Measurements from ENCODE around the gene ANKRD62.
A peak's percentile ranks its signal among the peaks of the same experiment; 100 is the strongest.
"Not testable (repeated sequence)": the region's sequence is repeated elsewhere in the genome, so short reads cannot be mapped to it uniquely, and the experiment has no call there.

The ANKRD62 gene

GRCh38 chr18:12109836-12110235, 16.2 kb downstream of the ANKRD62 start:
- H3K9ac ChIP-seq: no peak overlapping the region
- peaks cover 0 to 16% (median 0%) of the 10 kb centered on the region in 10 experiments; a peak in 5 of 20 replicates for H3K4me1 ChIP-seq
- H3K27ac ChIP-seq: no peak overlapping the region
- no peak for TF ChIP-seq Cebpa-rat (IDR thresholded peaks at IDR 0.05)
- H4K20me1 ChIP-seq: no peaks in the 10 kb centered on the region
- peaks cover 3 to 25% (median 7%) of the 10 kb centered on the region in 11 experiments; a peak in 14 of 22 replicates for H3K9me3 ChIP-seq (replicated peaks in 1 of 11)
- H3K27me3 ChIP-seq: no peaks in the 10 kb centered on the region
- no peak overlapping the region for H3K4me3 ChIP-seq
- no peaks in the 10 kb centered on the region for H3K36me3 ChIP-seq
- H3K4me2 ChIP-seq: no peak overlapping the region

- no peaks in the 10 kb centered on the region for H3K36me3 ChIP-seq
- H3K4me3 ChIP-seq: no peak overlapping the region
- peak in 2 of 11 experiments; percentile 21 to 64; a peak in 2 of 22 replicates for TF ChIP-seq Cebpa-rat (IDR thresholded peaks at IDR 0.05)
- H3K4me2 ChIP-seq: no peak overlapping the region
- H3K27me3 ChIP-seq: no peaks in the 10 kb centered on the region
- H3K9me3 ChIP-seq (replicated peaks in 1 of 11): peaks cover 0 to 13% (median 2%) of the 10 kb centered on the region in 11 experiments; a peak in 13 of 22 replicates
- H3K9ac ChIP-seq: no peak overlapping the region
- H4K20me1 ChIP-seq: no peaks in the 10 kb centered on the region
- H3K27ac ChIP-seq: no peak overlapping the region
- no peaks in the 10 kb centered on the region for H3K4me1 ChIP-seq
Measured at GRCh38 chr18:12113999-12114646, 20.5 kb downstream of the ANKRD62 start.

GRCh38 chr18:12119358-12119757, 25.7 kb downstream of the ANKRD62 start:
- Histone ChIP-seq H3K27ac (no peak overlapping the region), H3K9me3 (replicated peaks in 1 of 11) (no peaks in the 10 kb centered on the region), H4K20me1 (no peaks in the 10 kb centered on the region), H3K36me3 (no peaks in the 10 kb centered on the region), H3K9ac (no peak overlapping the region), H3K27me3 (no peaks in the 10 kb centered on the region), H3K4me3 (no peak overlapping the region), H3K4me1 (peaks cover 0 to 3% (median 0%) of the 10 kb centered on the region in 10 experiments; a peak in 1 of 20 replicates), H3K4me2 (no peak overlapping the region)
- no peak for TF ChIP-seq Cebpa-rat (IDR thresholded peaks at IDR 0.05)

- no peak overlapping the region for H3K4me3 ChIP-seq
- H3K9ac ChIP-seq: no peak overlapping the region
- H3K4me1 ChIP-seq: peaks cover 0 to 3% (median 0%) of the 10 kb centered on the region in 10 experiments; a peak in 1 of 20 replicates
- H3K9me3 ChIP-seq (replicated peaks in 1 of 11): no peaks in the 10 kb centered on the region
- H3K27me3 ChIP-seq: no peaks in the 10 kb centered on the region
- H4K20me1 ChIP-seq: no peaks in the 10 kb centered on the region
- H3K27ac ChIP-seq: no peak overlapping the region
- no peaks in the 10 kb centered on the region for H3K36me3 ChIP-seq
- no peak for TF ChIP-seq Cebpa-rat (IDR thresholded peaks at IDR 0.05)
- H3K4me2 ChIP-seq: no peak overlapping the region
Measured at GRCh38 chr18:12121175-12122042, 27.8 kb downstream of the ANKRD62 start.

GRCh38 chr18:12122043-12122389, 28.4 kb downstream of the ANKRD62 start:
- H3K27ac ChIP-seq; H3K9ac ChIP-seq; H3K27me3 ChIP-seq; H4K20me1 ChIP-seq; H3K4me1 ChIP-seq; H3K4me3 ChIP-seq; H3K4me2 ChIP-seq; H3K36me3 ChIP-seq; H3K9me3 ChIP-seq (replicated peaks in 1 of 11): not testable (repeated sequence)

GRCh38 chr18:12127647-12128046, 34.0 kb downstream of the ANKRD62 start:
- H3K27me3 ChIP-seq; H4K20me1 ChIP-seq; H3K4me2 ChIP-seq; H3K4me3 ChIP-seq; H3K36me3 ChIP-seq; H3K27ac ChIP-seq; H3K9me3 ChIP-seq (replicated peaks in 1 of 11); H3K9ac ChIP-seq; H3K4me1 ChIP-seq: not testable (repeated sequence)

GRCh38 chr18:12138831-12139230, 45.2 kb downstream of the ANKRD62 start:
- H3K4me3 ChIP-seq, H3K27me3 ChIP-seq, H3K36me3 ChIP-seq, H3K4me2 ChIP-seq, H3K4me1 ChIP-seq, H3K9ac ChIP-seq, H4K20me1 ChIP-seq, H3K27ac ChIP-seq: not testable (repeated sequence)
- peaks cover 10 to 25% (median 12%) of the 10 kb centered on the region in 11 experiments for H3K9me3 ChIP-seq (replicated peaks in 1 of 11)

- not testable (repeated sequence) for H3K4me2 ChIP-seq, H3K27me3 ChIP-seq, H3K36me3 ChIP-seq, H3K27ac ChIP-seq, H3K4me3 ChIP-seq, H4K20me1 ChIP-seq, H3K4me1 ChIP-seq, H3K9ac ChIP-seq
- H3K9me3 ChIP-seq (replicated peaks in 1 of 11): peaks cover 10 to 25% (median 12%) of the 10 kb centered on the region in 11 experiments
Measured at GRCh38 chr18:12140866-12141265, 47.2 kb downstream of the ANKRD62 start.

GRCh38 chr18:12141778-12142177, 48.1 kb downstream of the ANKRD62 start:
- not testable (repeated sequence) for H3K27ac ChIP-seq, H3K4me1 ChIP-seq, H3K27me3 ChIP-seq, H4K20me1 ChIP-seq, H3K4me2 ChIP-seq, H3K36me3 ChIP-seq, H3K4me3 ChIP-seq, H3K9ac ChIP-seq
- H3K9me3 ChIP-seq (replicated peaks in 1 of 11): peaks cover 10 to 28% (median 12%) of the 10 kb centered on the region in 11 experiments

GRCh38 chr18:12149431-12149830, 55.8 kb downstream of the ANKRD62 start:
- H3K27me3 ChIP-seq; H3K36me3 ChIP-seq; H3K4me1 ChIP-seq; H3K9me3 ChIP-seq (replicated peaks in 1 of 11); H4K20me1 ChIP-seq; H3K4me3 ChIP-seq; H3K27ac ChIP-seq; H3K4me2 ChIP-seq; H3K9ac ChIP-seq: not testable (repeated sequence)
